HG02943 (cell line): Measurements from ENCODE around the gene FARS2.
"Not testable (repeated sequence)": the region's sequence is repeated elsewhere in the genome, so short reads cannot be mapped to it uniquely, and the experiment has no call there.

ENCODE experiments used
- ATAC-seq: cut with Tn5 transposase; IDR thresholded peaks from one replicate; pipeline ENCODE4 v1.9.1; 2021; ENCODE audit warnings: mild to moderate bottlenecking, low read depth, moderate library complexity; ENCODE audit not compliant: unreplicated experiment

FARS2 gene

GRCh38 chr6:5652406-5653137, 391.3 kb downstream of the FARS2 start:
- ATAC-seq: no peak

GRCh38 chr6:5653801-5654200, 392.5 kb downstream of the FARS2 start:
- no peak for ATAC-seq

GRCh38 chr6:5656226-5656625, 394.9 kb downstream of the FARS2 start:
- no peak for ATAC-seq

DNA sequence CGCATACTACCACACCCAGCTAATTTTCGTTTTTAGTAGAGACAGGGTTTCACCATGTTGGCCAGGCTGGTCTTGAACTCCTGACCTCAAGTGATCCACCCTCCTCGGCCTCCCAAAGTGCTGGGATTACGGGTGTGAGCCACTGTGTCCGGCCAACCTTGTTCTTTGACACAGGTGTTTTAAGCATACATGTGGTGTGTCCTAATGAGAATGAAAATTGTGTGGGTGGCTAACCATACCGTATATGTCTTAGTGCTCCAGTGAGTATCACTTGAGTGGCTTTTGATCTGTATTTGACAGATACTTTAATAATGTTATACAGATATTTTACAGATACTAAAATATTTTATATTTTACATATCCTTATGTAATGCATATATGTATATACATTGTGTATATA, 395.4 kb downstream of the FARS2 start:
- not testable (repeated sequence) for ATAC-seq

GRCh38 chr6:5657684-5658430, 396.5 kb downstream of the FARS2 start:
- ATAC-seq: no peak

- no peak for ATAC-seq
Observed at GRCh38 chr6:5659467-5659866, 398.2 kb downstream of the FARS2 start.

- ATAC-seq: no peak
Observed at GRCh38 chr6:5660772-5661171, 399.5 kb downstream of the FARS2 start.

GRCh38 chr6:5662797-5663196, 401.5 kb downstream of the FARS2 start:
- no peak for ATAC-seq

DNA sequence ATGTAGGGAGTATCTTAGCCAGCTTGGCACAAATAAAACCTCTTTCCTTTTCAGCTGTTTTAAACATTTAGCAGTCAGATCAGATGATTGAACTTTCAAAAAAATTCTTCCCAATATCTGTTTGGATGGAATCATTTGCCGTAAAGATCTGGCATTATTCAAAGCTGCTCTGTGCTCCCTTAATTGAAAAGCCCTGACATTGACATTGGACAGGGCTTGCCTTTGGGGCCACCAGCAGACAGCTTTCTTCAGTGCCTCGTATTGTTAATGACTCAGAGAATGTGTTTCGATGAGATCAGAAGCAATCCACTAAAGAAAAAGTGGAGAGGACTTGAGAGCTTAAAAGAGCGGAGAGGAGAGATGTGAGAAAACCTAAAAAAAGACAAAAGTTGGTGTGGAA, 401.9 kb downstream of the FARS2 start:
- no peak for ATAC-seq

- no peak for ATAC-seq
Observed at GRCh38 chr6:5663739-5664138, 402.4 kb downstream of the FARS2 start.

GRCh38 chr6:5664149-5664548, 402.8 kb downstream of the FARS2 start:
- ATAC-seq: no peak

- no peak for ATAC-seq
Observed at GRCh38 chr6:5665173-5665572, 403.9 kb downstream of the FARS2 start.

- ATAC-seq: no peak
Observed at GRCh38 chr6:5665667-5666066, 404.4 kb downstream of the FARS2 start.

DNA sequence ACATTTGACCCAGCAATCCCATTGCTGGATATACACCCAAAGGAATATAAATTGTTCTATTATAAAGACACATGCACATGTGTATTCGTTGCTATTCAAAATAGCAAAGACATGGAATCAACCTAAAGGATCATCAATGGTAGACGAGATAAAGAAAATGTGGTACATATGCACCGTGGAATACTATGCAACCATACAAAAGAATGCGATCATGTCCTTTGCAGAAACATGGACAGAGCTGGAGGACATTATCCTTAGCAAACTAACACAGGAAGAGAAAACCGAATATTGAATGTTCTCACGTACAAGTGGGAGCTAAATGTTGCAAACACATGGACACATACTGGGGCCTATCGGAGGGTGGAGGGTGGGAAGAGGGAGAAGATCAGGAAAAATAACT, 405.4 kb downstream of the FARS2 start:
- ATAC-seq: no peak

DNA sequence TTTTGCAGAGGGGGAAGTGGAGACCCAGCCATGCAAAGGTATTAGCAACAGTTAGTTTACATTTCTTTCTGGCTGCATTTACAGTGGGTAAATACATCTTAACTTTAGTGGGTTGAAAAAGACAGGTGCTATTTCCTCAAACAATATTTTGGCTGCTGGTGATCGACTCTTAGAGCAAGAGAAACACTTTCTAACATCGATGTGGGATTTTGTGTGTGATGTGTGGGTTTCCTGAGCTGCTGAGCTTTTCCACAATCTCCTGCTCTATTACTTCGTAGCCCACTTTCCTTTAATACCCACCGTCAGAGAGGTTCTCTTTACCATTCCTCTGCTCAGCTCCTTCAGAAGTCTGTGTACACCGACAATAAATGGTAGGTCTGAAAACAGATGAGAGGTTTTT, 406.4 kb downstream of the FARS2 start:
- ATAC-seq: no peak

DNA sequence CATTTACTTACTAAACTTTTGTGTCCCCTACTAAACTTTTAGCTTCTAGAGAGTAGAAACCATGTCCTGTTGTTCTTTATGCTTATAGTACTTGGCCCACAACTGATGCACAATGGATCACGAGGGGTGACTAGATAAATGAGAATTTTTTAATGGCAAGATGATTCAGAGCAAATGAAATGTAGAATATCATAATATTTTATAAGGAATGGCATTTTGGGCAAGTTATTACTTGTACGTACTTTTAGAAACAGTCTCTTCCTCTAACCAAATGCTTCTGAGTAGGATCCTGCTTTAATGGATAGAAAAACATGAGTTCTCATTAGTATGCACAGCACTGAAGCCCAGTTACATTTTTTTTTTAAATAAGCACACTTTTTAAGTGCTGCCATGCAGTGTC, 409.1 kb downstream of the FARS2 start:
- no peak for ATAC-seq

- ATAC-seq: no peak
Observed at GRCh38 chr6:5670811-5671561, 409.7 kb downstream of the FARS2 start.

DNA sequence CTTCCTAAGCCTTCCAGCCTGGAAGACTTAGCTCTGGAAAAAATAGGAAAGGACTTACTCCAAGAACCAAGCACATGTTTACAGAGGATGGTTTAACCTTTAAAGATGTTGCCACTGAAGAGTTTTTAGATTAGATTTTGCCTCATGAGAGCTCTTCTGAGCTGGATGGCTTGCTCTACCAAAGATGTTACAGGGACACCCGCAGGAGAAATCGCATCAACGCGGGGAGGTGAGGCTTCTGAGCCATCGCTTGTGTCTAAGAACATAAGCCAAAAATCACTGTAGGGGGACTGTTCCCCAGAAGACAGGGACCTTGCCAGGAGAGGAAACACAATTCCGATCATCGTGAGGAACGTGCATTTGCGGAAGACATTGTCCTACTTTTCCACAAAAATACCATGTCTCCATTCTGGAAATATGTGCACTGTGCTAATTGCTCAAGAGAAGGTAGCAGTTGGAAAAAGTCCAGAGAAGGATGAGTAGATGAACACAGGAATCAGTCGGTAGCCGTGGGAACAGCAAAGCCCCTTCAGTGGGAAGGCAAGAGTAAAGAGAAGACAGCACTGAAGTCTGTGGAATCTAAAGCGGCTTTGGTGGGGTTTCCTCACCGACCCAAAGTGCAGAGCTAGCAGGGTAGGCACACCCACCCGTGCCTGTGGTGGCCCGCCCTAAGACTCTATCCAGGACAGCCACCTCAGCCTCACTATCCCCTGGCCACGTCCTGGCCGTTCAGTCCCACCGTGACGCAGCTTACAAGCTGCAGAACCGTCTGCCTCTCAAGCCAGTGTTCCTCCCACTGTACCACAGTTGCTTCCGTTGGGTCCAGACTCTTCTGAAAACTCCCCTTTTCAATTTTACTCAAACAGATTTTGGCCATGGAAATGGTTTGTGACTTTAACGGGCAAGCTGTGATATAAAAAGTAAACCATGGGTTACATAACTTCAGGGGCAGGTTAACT, 410.6 kb downstream of the FARS2 start:
- ATAC-seq: no peak

DNA sequence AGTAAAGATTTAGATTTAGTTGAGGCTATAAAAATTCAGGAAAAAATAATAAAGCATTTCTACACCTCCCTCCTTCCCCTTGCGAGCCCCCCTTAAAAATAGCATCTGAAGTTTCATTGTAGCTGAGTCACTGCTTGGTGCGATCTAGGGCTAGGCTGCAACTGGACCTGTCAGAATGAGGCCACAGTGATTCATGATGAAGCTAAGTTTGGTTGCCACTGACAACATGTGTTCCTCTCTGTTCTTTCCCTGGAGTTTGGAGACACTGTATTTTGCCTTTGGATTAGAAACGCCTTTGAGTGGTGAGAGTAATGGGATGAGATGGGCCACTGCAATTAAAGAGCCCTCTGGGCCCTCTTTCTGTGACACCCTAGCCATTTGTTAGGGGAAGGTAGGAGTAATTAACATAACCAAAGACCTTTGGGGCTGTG, 411.3 kb downstream of the FARS2 start:
- no peak for ATAC-seq
